ENCODE measurements around the gene MEG3.

The MEG3 gene

DNA sequence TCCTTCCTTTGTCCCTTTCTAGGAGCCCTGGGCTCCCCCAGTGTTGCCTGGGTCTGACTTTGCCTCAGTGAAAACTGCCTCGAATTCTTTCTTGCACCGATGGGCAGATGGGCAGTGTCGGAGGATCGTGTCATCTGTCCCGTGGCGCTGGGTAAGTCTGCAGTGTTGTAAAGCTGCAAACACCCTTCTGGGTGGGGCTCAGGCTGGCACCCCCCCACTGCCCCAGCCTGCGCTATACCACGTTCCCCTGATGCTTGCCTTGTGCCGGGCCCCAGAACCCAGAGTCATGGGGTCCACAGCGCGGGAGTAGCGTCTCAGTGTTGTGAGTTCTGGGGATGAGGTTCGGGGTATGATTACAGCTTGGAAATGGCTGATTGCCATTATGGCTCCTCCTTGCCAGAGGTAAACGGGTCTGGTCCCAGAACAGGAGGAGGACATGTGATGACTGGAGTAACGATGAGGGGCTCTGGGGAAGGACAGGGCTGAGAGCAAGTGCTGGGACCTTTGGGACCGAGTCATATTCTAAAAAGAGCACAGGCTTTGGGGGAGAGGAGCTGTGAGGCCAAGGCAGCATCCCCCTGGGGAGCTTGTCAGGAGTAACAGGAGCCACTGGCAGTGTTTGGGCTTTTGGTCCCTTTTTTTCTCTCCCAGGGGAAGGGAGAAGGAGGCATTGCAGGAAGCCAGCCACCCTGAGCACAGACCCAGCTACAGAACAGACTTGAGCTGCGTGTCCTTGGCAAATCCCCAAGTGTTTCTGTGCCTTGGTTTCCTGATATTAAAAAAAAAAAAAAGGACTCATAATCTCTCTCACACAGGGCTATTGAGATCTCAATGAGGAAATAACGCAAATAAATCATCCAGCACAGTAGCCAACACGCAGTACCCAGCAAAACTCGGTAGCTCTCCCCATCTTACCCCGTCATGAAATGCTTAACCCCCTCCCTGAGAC is 73.3 kb downstream of the MEG3 start:
- no peak overlapping the region for H3K4me3 ChIP-seq (ENCODE audit: low read depth, low read length)
- no peaks in the 10 kb centered on the region for H3K4me1 ChIP-seq
- no peaks in the 10 kb centered on the region for H3K9me3 ChIP-seq (ENCODE audit: control insufficient read depth, low read length)
- no peak overlapping the region for H3K9ac ChIP-seq
- no peaks in the 10 kb centered on the region for H3K36me3 ChIP-seq (ENCODE audit: control insufficient read depth, insufficient read depth, low read length)
- no peak overlapping the region for H3K4me2 ChIP-seq (ENCODE audit: low read length)
- TF ChIP-seq, protein P1, sequence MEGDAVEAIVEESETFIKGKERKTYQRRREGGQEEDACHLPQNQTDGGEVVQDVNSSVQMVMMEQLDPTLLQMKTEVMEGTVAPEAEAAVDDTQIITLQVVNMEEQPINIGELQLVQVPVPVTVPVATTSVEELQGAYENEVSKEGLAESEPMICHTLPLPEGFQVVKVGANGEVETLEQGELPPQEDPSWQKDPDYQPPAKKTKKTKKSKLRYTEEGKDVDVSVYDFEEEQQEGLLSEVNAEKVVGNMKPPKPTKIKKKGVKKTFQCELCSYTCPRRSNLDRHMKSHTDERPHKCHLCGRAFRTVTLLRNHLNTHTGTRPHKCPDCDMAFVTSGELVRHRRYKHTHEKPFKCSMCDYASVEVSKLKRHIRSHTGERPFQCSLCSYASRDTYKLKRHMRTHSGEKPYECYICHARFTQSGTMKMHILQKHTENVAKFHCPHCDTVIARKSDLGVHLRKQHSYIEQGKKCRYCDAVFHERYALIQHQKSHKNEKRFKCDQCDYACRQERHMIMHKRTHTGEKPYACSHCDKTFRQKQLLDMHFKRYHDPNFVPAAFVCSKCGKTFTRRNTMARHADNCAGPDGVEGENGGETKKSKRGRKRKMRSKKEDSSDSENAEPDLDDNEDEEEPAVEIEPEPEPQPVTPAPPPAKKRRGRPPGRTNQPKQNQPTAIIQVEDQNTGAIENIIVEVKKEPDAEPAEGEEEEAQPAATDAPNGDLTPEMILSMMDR (IDR thresholded peaks at IDR 0.05): no peak
- no peaks in the 10 kb centered on the region for H3K79me2 ChIP-seq
- H3K27ac ChIP-seq: no peak overlapping the region
- no peaks in the 10 kb centered on the region for H3K27me3 ChIP-seq (ENCODE audit: control insufficient read depth, insufficient read depth, low read length)
- H2AFZ ChIP-seq: no peak overlapping the region

DNA sequence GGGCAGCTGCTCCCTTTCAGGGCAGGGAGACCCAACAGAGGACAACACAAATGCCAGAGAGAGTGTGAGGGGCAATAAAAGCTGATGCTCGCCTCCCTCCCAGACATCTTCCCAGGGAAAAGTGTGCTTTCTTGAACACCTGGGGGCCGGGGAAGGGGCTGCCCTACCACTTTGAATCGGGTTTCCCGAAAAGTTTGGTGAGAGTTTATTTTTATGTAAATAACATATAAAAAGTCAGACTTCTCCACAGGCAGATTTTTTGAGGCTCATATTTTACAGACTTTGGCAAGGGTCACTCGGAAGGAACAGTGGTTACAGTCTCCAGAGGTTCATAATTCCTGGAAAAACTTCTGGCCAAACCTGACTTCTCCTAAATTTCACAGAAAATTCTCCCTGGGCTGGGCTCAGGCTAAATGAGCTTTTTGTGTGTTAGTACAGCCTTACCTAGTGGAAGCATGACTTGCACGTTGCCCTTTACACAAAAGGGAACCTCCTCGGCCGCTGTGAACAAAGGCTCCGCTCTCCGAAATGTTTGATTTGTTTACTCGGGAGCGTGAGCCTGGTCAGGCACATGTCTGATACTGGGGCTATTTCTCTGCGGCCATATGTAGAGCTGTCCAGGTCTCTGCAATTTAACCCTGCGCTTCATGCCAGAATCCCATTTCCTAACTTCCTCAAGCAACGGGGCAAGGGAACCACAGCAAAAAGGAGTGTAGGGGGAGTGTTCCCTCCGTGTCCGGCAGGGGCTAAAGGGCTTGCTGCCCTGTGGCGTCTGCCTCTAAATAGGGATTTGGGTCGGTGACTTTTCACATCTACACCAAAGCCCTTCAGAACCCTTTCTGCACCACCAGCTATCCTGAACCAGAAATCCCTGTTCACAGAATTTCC is 74.2 kb downstream of the MEG3 start:
- Histone ChIP-seq H3K79me2 (no peaks in the 10 kb centered on the region), H3K4me1 (no peaks in the 10 kb centered on the region), H3K27me3 (ENCODE audit: control insufficient read depth, insufficient read depth, low read length) (no peaks in the 10 kb centered on the region), H3K27ac (no peak overlapping the region), H2AFZ (no peak overlapping the region), H3K9ac (no peak overlapping the region), H3K4me2 (ENCODE audit: low read length) (no peak overlapping the region), H3K36me3 (ENCODE audit: control insufficient read depth, insufficient read depth, low read length) (no peaks in the 10 kb centered on the region), H3K4me3 (ENCODE audit: low read depth, low read length) (no peak overlapping the region), H3K9me3 (ENCODE audit: control insufficient read depth, low read length) (no peaks in the 10 kb centered on the region)
- TF ChIP-seq, protein P1 (IDR thresholded peaks at IDR 0.05): no peak

DNA sequence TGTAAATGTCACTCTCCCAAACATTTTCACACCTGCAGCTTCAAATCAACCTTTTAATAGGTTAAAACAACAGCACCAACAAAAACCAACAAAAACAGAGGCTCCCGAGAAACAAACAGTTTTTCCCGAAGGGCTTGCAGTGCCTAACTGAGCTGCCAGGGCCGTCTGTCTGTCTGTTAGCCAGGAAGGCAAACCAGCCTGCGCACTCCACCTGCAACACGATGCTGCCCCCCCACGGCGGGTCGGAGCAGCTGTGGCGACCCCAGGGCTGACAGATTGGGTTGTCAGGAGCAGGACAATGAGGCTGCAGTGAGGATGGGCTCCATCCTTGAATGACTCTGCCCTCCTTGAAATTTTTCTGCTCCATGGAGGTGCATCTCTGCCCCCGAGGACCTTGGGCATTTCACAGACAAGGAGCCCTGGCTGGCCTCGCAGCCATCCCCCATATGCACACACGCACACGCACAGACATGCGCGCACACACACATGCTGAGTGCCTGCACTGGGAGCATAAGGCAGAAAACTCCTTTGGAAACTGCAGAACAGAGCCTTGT is 75.0 kb downstream of the MEG3 start:
- Histone ChIP-seq H3K27me3 (ENCODE audit: control insufficient read depth, insufficient read depth, low read length) (no peaks in the 10 kb centered on the region), H3K36me3 (ENCODE audit: control insufficient read depth, insufficient read depth, low read length) (no peaks in the 10 kb centered on the region), H3K4me1 (no peaks in the 10 kb centered on the region), H3K9ac (no peak overlapping the region), H3K9me3 (ENCODE audit: control insufficient read depth, low read length) (no peaks in the 10 kb centered on the region), H3K27ac (no peak overlapping the region), H3K4me2 (ENCODE audit: low read length) (no peak overlapping the region), H3K79me2 (no peaks in the 10 kb centered on the region), H2AFZ (no peak overlapping the region), H3K4me3 (ENCODE audit: low read depth, low read length) (no peak overlapping the region)
- TF ChIP-seq, protein P1 (IDR thresholded peaks at IDR 0.05): no peak

DNA sequence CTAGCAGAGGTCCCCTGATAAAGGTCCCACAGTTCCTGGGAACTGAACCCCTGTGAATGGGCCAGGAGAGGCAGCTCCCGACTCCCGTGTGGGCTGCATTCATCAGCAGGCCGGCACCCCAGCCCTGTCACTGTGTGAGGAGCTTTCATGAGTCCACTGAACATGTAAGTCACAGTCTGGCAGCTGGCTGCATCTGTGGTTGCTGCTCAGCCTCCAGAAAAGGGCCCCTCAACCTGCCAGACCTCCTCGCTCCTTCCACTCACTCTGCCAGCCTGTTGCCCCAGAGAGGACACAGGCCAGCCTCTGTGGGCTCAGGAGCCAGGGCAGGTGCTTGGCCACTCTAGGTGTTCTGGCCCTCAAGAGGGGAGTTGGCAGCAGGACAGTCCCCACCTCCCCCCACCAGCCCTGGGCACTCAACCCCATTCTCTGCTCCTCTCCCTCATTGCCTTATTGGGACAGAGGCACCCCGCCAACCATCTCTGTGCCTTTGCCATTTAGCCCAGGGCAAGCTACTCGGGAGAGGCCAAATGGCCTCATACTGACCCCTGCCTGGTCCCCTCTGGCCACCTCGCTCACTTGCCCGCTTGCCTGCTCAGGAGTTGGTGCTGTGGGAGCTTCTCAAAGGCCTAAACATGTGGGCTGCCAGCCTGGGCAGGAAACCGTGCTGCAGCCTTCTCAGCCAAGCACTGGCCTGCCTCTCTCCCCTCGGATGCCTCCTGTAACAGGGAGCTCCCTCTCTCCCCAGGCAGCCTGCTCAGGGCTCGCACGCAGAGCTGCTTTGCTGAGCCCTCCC is 75.7 kb downstream of the MEG3 start:
- TF ChIP-seq, protein P1 (IDR thresholded peaks at IDR 0.05): no peak
- H3K4me2 ChIP-seq (ENCODE audit: low read length): no peak overlapping the region
- no peak overlapping the region for H3K9ac ChIP-seq
- no peak overlapping the region for H3K4me3 ChIP-seq (ENCODE audit: low read depth, low read length)
- H3K4me1 ChIP-seq: no peaks in the 10 kb centered on the region
- H3K27me3 ChIP-seq (ENCODE audit: control insufficient read depth, insufficient read depth, low read length): no peaks in the 10 kb centered on the region
- no peaks in the 10 kb centered on the region for H3K36me3 ChIP-seq (ENCODE audit: control insufficient read depth, insufficient read depth, low read length)
- H3K79me2 ChIP-seq: no peaks in the 10 kb centered on the region
- H3K27ac ChIP-seq: no peak overlapping the region
- no peaks in the 10 kb centered on the region for H3K9me3 ChIP-seq (ENCODE audit: control insufficient read depth, low read length)
- H2AFZ ChIP-seq: no peak overlapping the region
